ENCODE data around the gene CHI3L2. TPM values are rescaled to one million over a fixed set of nuclear protein-coding genes. Genes with fewer than 3 reads are reported as not detected.

Gene CHI3L2
- total RNA-seq, 1 experiment from 2014 or later = 0.61 TPM

DNA sequence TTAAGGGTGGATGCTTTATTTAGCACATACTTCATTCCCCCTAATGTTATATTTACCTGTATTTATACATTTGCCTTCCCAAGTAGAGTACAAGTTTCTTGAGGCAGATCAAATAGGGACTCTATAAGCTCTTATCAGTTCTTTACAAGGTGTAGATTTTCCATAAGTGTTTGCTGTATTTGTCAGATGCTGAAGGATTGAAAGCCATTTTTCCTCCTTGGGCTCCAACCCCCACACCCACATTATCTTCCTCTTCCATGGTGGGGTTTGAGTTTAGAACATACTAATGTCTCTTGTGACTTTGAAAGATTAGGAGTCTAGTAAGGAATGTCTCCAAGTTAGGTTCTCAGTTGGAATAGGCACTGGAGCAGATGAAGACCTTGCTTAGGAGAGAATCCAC lies 2.4 kb upstream of the CHI3L2 start (continued):
- TF ChIP-seq, protein P1, sequence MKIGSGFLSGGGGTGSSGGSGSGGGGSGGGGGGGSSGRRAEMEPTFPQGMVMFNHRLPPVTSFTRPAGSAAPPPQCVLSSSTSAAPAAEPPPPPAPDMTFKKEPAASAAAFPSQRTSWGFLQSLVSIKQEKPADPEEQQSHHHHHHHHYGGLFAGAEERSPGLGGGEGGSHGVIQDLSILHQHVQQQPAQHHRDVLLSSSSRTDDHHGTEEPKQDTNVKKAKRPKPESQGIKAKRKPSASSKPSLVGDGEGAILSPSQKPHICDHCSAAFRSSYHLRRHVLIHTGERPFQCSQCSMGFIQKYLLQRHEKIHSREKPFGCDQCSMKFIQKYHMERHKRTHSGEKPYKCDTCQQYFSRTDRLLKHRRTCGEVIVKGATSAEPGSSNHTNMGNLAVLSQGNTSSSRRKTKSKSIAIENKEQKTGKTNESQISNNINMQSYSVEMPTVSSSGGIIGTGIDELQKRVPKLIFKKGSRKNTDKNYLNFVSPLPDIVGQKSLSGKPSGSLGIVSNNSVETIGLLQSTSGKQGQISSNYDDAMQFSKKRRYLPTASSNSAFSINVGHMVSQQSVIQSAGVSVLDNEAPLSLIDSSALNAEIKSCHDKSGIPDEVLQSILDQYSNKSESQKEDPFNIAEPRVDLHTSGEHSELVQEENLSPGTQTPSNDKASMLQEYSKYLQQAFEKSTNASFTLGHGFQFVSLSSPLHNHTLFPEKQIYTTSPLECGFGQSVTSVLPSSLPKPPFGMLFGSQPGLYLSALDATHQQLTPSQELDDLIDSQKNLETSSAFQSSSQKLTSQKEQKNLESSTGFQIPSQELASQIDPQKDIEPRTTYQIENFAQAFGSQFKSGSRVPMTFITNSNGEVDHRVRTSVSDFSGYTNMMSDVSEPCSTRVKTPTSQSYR (CRISPR knock-in tag; IDR thresholded peaks at IDR 0.05) = no peak
- TF ChIP-seq, protein P2, sequence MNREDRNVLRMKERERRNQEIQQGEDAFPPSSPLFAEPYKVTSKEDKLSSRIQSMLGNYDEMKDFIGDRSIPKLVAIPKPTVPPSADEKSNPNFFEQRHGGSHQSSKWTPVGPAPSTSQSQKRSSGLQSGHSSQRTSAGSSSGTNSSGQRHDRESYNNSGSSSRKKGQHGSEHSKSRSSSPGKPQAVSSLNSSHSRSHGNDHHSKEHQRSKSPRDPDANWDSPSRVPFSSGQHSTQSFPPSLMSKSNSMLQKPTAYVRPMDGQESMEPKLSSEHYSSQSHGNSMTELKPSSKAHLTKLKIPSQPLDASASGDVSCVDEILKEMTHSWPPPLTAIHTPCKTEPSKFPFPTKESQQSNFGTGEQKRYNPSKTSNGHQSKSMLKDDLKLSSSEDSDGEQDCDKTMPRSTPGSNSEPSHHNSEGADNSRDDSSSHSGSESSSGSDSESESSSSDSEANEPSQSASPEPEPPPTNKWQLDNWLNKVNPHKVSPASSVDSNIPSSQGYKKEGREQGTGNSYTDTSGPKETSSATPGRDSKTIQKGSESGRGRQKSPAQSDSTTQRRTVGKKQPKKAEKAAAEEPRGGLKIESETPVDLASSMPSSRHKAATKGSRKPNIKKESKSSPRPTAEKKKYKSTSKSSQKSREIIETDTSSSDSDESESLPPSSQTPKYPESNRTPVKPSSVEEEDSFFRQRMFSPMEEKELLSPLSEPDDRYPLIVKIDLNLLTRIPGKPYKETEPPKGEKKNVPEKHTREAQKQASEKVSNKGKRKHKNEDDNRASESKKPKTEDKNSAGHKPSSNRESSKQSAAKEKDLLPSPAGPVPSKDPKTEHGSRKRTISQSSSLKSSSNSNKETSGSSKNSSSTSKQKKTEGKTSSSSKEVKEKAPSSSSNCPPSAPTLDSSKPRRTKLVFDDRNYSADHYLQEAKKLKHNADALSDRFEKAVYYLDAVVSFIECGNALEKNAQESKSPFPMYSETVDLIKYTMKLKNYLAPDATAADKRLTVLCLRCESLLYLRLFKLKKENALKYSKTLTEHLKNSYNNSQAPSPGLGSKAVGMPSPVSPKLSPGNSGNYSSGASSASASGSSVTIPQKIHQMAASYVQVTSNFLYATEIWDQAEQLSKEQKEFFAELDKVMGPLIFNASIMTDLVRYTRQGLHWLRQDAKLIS (CRISPR knock-in tag; IDR thresholded peaks at IDR 0.05; ENCODE audit: borderline replicate concordance) = no peak
- TF ChIP-seq RELA (CRISPR knock-in tag; IDR thresholded peaks at IDR 0.05; ENCODE audit: borderline replicate concordance) (no peak), NFE2L1 (CRISPR knock-in tag; IDR thresholded peaks at IDR 0.05) (no peak), NR3C1 (CRISPR knock-in tag; conservative IDR thresholded peaks at IDR 0.05; ENCODE audit: low read depth) (no peak)

DNA sequence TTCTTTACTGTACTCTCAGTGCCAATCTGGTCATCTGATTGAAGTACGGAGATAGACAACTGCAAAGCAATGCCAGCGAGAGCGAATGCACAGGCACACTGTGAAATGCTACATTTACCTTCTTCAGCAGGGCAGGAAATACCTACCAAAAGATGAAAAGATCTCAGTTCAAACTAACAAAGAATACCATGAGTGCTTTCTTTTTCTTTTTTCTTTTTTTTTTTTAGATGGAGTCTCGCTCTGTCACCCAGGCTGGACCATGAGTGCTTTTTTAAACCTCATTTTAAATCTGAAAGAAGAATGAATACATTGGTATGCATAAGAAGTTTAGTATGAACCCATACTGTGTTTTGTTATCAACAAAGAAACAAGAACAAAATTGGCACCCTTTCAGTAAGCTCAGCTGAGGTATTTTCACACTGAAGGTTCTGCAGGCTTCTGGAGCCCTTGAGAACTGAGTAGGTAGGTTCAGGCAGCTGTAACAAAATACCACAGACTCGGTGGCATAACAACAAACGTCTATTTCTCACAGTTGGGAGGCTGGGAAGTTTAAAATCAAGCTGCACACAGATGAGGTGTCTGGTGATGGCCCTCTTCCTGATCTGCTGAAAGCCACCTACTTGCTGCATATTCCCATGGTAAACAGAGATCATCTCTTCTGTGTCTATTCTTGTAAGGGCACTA lies 1.7 kb upstream of the CHI3L2 start:
- ATAC-seq (no peak), DNase-seq (ENCODE audit: low spot score) (no peak)
- CTCF ChIA-PET = interaction anchor here (5.8 kb wide), 1 partner anchor 175 kb away, joined by 63 read pairs; no protein-coding TSS in a partner anchor
- H3K4me3 Mint-ChIP-seq = no peak overlapping the region
- no peaks in the 10 kb centered on the region for H3K36me3 Mint-ChIP-seq
- TF ChIP-seq, protein P3, sequence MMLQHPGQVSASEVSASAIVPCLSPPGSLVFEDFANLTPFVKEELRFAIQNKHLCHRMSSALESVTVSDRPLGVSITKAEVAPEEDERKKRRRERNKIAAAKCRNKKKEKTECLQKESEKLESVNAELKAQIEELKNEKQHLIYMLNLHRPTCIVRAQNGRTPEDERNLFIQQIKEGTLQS (CRISPR knock-in tag; conservative IDR thresholded peaks at IDR 0.05) = no peak
- TF ChIP-seq ETV6 (CRISPR knock-in tag; IDR thresholded peaks at IDR 0.05) = no peak
- no peak for TF ChIP-seq ZNF232 (CRISPR knock-in tag; IDR thresholded peaks at IDR 0.05)
- TF ChIP-seq CREM (CRISPR knock-in tag; IDR thresholded peaks at IDR 0.05) = no peak
- TF ChIP-seq, protein P4, sequence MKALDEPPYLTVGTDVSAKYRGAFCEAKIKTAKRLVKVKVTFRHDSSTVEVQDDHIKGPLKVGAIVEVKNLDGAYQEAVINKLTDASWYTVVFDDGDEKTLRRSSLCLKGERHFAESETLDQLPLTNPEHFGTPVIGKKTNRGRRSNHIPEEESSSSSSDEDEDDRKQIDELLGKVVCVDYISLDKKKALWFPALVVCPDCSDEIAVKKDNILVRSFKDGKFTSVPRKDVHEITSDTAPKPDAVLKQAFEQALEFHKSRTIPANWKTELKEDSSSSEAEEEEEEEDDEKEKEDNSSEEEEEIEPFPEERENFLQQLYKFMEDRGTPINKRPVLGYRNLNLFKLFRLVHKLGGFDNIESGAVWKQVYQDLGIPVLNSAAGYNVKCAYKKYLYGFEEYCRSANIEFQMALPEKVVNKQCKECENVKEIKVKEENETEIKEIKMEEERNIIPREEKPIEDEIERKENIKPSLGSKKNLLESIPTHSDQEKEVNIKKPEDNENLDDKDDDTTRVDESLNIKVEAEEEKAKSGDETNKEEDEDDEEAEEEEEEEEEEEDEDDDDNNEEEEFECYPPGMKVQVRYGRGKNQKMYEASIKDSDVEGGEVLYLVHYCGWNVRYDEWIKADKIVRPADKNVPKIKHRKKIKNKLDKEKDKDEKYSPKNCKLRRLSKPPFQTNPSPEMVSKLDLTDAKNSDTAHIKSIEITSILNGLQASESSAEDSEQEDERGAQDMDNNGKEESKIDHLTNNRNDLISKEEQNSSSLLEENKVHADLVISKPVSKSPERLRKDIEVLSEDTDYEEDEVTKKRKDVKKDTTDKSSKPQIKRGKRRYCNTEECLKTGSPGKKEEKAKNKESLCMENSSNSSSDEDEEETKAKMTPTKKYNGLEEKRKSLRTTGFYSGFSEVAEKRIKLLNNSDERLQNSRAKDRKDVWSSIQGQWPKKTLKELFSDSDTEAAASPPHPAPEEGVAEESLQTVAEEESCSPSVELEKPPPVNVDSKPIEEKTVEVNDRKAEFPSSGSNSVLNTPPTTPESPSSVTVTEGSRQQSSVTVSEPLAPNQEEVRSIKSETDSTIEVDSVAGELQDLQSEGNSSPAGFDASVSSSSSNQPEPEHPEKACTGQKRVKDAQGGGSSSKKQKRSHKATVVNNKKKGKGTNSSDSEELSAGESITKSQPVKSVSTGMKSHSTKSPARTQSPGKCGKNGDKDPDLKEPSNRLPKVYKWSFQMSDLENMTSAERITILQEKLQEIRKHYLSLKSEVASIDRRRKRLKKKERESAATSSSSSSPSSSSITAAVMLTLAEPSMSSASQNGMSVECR (CRISPR knock-in tag; IDR thresholded peaks at IDR 0.05; ENCODE audit: borderline replicate concordance) = no peak
- no peak for TF ChIP-seq NFYB (CRISPR knock-in tag; conservative IDR thresholded peaks at IDR 0.05; ENCODE audit: low read depth)
- TF ChIP-seq, protein P1 (CRISPR knock-in tag; IDR thresholded peaks at IDR 0.05) = no peak
- no peak for TF ChIP-seq ZNF416 (CRISPR knock-in tag; IDR thresholded peaks at IDR 0.05)
- TF ChIP-seq, protein P5, sequence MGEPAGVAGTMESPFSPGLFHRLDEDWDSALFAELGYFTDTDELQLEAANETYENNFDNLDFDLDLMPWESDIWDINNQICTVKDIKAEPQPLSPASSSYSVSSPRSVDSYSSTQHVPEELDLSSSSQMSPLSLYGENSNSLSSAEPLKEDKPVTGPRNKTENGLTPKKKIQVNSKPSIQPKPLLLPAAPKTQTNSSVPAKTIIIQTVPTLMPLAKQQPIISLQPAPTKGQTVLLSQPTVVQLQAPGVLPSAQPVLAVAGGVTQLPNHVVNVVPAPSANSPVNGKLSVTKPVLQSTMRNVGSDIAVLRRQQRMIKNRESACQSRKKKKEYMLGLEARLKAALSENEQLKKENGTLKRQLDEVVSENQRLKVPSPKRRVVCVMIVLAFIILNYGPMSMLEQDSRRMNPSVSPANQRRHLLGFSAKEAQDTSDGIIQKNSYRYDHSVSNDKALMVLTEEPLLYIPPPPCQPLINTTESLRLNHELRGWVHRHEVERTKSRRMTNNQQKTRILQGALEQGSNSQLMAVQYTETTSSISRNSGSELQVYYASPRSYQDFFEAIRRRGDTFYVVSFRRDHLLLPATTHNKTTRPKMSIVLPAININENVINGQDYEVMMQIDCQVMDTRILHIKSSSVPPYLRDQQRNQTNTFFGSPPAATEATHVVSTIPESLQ (CRISPR knock-in tag; IDR thresholded peaks at IDR 0.05) = no peak
- TF ChIP-seq NR2C2 (CRISPR knock-in tag; IDR thresholded peaks at IDR 0.05) = no peak
- no peaks in the 10 kb centered on the region for H3K9me3 Mint-ChIP-seq
- peaks cover 27% of the 10 kb centered on the region for H3K4me1 Mint-ChIP-seq
- POLR2A ChIA-PET = no interaction called here
- no peak overlapping the region for H3K27ac Mint-ChIP-seq
- peaks cover 4% of the 10 kb centered on the region for H3K27me3 Mint-ChIP-seq (ENCODE audit: low read depth)

All from WTC11 (cell line).